ENCODE measurements around the gene APOL1.

Gene APOL1

GRCh38 chr22:36292823-36293530 is 40.0 kb downstream of the APOL1 start:
- Histone ChIP-seq H3K27ac (no peak overlapping the region), H2AFZ (no peak overlapping the region), H3K4me2 (ENCODE audit: low read length) (no peak overlapping the region), H3K9me3 (ENCODE audit: control insufficient read depth, low read length) (no peaks in the 10 kb centered on the region), H3K36me3 (ENCODE audit: control insufficient read depth, insufficient read depth, low read length) (no peaks in the 10 kb centered on the region), H3K4me1 (no peaks in the 10 kb centered on the region), H3K9ac (no peak overlapping the region), H3K79me2 (no peaks in the 10 kb centered on the region), H3K27me3 (ENCODE audit: control insufficient read depth, insufficient read depth, low read length) (no peaks in the 10 kb centered on the region), H3K4me3 (ENCODE audit: low read depth, low read length) (no peak overlapping the region)
- TF ChIP-seq CTCF (IDR thresholded peaks at IDR 0.05), result no peak

DNA sequence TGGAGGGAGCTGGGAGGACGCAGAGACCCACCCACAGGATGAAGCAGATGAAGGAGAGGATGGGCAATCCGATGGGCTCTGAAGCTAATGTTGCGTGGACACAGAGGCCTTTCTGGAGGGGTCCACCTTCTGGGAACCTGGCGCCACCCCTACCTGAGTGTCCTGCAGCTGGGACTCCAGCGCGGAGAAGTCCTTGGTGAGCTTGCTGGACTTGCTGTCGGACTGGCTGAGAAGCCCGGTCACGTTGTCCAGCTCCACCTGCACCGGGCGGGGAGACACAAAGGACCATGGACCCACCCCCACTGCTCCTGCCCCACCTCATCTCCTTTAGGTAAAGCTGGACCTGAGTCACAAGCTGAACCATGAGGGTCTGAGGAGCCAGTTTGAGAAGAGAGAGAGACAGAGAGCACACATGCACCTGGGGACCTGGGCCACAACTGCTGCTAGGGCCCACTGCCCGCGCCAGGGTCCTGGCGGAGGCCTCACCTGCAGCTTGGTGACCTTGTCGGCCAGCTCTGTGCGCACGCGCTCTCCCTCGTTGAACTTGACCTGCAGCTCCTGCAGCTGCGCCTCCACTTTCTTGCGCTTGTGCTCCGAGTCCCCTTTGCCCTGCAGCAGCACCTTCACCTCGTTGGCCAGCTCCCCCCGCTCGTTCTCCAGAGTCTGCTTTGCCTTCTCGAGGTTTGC is 40.8 kb downstream of the APOL1 start:
- no peak overlapping the region for H3K27ac ChIP-seq
- TF ChIP-seq CTCF (IDR thresholded peaks at IDR 0.05), result no peak

DNA sequence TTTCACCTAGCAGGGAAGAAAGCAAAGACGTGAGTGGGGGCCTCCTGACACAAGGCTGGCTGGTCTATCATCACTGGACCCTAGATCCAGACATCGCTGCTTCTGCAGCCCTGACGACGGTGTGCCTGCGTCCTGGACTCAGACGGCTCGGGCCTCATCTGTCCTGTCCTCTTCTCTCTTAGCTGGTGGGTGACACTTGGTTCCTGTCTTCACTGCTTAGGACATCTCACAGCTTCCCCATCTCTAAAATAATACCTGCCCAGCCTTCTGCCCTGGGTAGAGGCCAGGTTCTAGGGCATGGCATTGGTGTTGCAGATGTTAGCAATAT is 41.3 kb downstream of the APOL1 start:
- Histone ChIP-seq H2AFZ (no peak overlapping the region), H3K4me2 (ENCODE audit: low read length) (no peak overlapping the region), H3K4me3 (ENCODE audit: low read depth, low read length) (no peak overlapping the region), H3K27ac (no peak overlapping the region), H3K9me3 (ENCODE audit: control insufficient read depth, low read length) (no peaks in the 10 kb centered on the region), H3K27me3 (ENCODE audit: control insufficient read depth, insufficient read depth, low read length) (no peaks in the 10 kb centered on the region), H3K4me1 (no peaks in the 10 kb centered on the region), H3K9ac (no peak overlapping the region), H3K79me2 (no peaks in the 10 kb centered on the region), H3K36me3 (ENCODE audit: control insufficient read depth, insufficient read depth, low read length) (no peaks in the 10 kb centered on the region)
- no peak for TF ChIP-seq CTCF (IDR thresholded peaks at IDR 0.05)

More for the DNA sequence above, 40.8 kb downstream of the APOL1 start:
- Histone ChIP-seq H3K4me2 (ENCODE audit: low read length) (no peak overlapping the region), H2AFZ (no peak overlapping the region), H3K4me1 (no peaks in the 10 kb centered on the region), H3K36me3 (ENCODE audit: control insufficient read depth, insufficient read depth, low read length) (no peaks in the 10 kb centered on the region), H3K4me3 (ENCODE audit: low read depth, low read length) (no peak overlapping the region), H3K9ac (no peak overlapping the region), H3K9me3 (ENCODE audit: control insufficient read depth, low read length) (no peaks in the 10 kb centered on the region), H3K27me3 (ENCODE audit: control insufficient read depth, insufficient read depth, low read length) (no peaks in the 10 kb centered on the region), H3K79me2 (no peaks in the 10 kb centered on the region)

GRCh38 chr22:36294801-36295200 is 41.9 kb downstream of the APOL1 start:
- no peaks in the 10 kb centered on the region for H3K79me2 ChIP-seq
- no peak overlapping the region for H3K4me2 ChIP-seq (ENCODE audit: low read length)
- H3K9me3 ChIP-seq (ENCODE audit: control insufficient read depth, low read length), result no peaks in the 10 kb centered on the region
- no peak overlapping the region for H3K9ac ChIP-seq
- H3K4me3 ChIP-seq (ENCODE audit: low read depth, low read length), result no peak overlapping the region
- H3K4me1 ChIP-seq, result no peaks in the 10 kb centered on the region
- no peak for TF ChIP-seq CTCF (IDR thresholded peaks at IDR 0.05)
- no peaks in the 10 kb centered on the region for H3K36me3 ChIP-seq (ENCODE audit: control insufficient read depth, insufficient read depth, low read length)
- no peak overlapping the region for H2AFZ ChIP-seq
- H3K27ac ChIP-seq, result no peak overlapping the region
- H3K27me3 ChIP-seq (ENCODE audit: control insufficient read depth, insufficient read depth, low read length), result no peaks in the 10 kb centered on the region

DNA sequence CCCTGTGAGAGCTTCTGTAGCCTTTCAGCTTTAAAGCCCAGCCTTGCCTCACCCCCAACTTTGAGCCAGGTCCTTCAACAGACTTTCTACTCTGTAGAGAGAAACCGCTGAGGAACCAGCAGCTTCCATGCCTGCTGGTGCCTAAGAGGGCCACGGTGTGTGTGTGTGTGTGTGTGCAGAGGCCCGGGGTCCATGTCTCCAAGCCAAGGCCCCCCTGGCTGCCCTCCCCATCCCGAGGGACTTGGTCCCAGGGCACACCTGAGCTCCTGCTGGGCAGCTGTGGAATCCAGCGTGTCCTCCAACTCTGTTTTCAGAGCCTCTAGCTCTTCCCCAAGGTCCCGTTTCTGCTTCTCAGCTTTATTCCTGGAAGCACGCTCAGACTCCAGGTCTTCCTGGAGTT is 42.3 kb downstream of the APOL1 start:
- H3K36me3 ChIP-seq (ENCODE audit: control insufficient read depth, insufficient read depth, low read length), result no peaks in the 10 kb centered on the region
- TF ChIP-seq CTCF (IDR thresholded peaks at IDR 0.05), result no peak
- H3K4me2 ChIP-seq (ENCODE audit: low read length), result no peak overlapping the region
- no peaks in the 10 kb centered on the region for H3K79me2 ChIP-seq
- no peaks in the 10 kb centered on the region for H3K4me1 ChIP-seq
- no peaks in the 10 kb centered on the region for H3K9me3 ChIP-seq (ENCODE audit: control insufficient read depth, low read length)
- no peak overlapping the region for H2AFZ ChIP-seq
- H3K9ac ChIP-seq, result no peak overlapping the region
- no peak overlapping the region for H3K27ac ChIP-seq
- H3K27me3 ChIP-seq (ENCODE audit: control insufficient read depth, insufficient read depth, low read length), result no peaks in the 10 kb centered on the region
- H3K4me3 ChIP-seq (ENCODE audit: low read depth, low read length), result no peak overlapping the region

Measured in parathyroid adenoma (tissue), 2 donors.